Coronary artery (tissue), 2 donors: ENCODE data around the gene GOLGA3.
"Not testable (repeated sequence)": the region's sequence is repeated elsewhere in the genome, so short reads cannot be mapped to it uniquely, and the experiment has no call there.

ENCODE experiments used
- DNase-seq: peaks from one replicate; pipeline ENCODE4 v3.0.0-alpha.2; 2017; ENCODE audit warnings: low spot score
- H3K27ac ChIP-seq, 2 donors: fragments of 200-600 bp; sonication (generic); one replicate each; pipeline ENCODE4 v1.5.1; 2016 to 2019
- H3K4me3 ChIP-seq: fragments of 200-600 bp; sonication (generic); 2 replicates; pipeline ENCODE4 v1.5.1; 2016; ENCODE audit warnings: mild to moderate bottlenecking, moderate library complexity
- CTCF ChIP-seq: fragments of 200-600 bp; sonication (generic); IDR thresholded peaks from one replicate; pipeline ENCODE4 v1.5.1; 2019; ENCODE audit warnings: antibody characterized with exemption

GOLGA3 gene

GRCh38 chr12:132797820-132798570 lies 30.7 kb downstream of the GOLGA3 start:
- Histone ChIP-seq H3K27ac (no peak overlapping the region), H3K4me3 (no peak overlapping the region)
- no peak for DNase-seq
- no peak for TF ChIP-seq CTCF

GRCh38 chr12:132795847-132796246 lies 32.8 kb downstream of the GOLGA3 start:
- Histone ChIP-seq H3K4me3 (no peak overlapping the region), H3K27ac (no peak overlapping the region)
- no peak for TF ChIP-seq CTCF
- no peak for DNase-seq

- not testable (repeated sequence) for H3K27ac ChIP-seq, H3K4me3 ChIP-seq, DNase-seq
Observed at GRCh38 chr12:132791940-132792339, 36.7 kb downstream of the GOLGA3 start.

GRCh38 chr12:132789099-132789471 lies 39.6 kb downstream of the GOLGA3 start:
- DNase-seq: no peak

GRCh38 chr12:132788375-132789098 lies 40.1 kb downstream of the GOLGA3 start:
- H3K4me3 ChIP-seq: no peak overlapping the region
- TF ChIP-seq CTCF: no peak
- no peak overlapping the region for H3K27ac ChIP-seq
- DNase-seq: no peak

More at GRCh38 chr12:132789099-132789471, 39.6 kb downstream of the GOLGA3 start:
- no peak overlapping the region for H3K4me3 ChIP-seq
- no peak overlapping the region for H3K27ac ChIP-seq
- no peak for TF ChIP-seq CTCF

GRCh38 chr12:132787877-132788276 lies 40.8 kb downstream of the GOLGA3 start:
- TF ChIP-seq CTCF: no peak
- no peak for DNase-seq
- H3K4me3 ChIP-seq: no peak overlapping the region
- H3K27ac ChIP-seq: no peak overlapping the region

GRCh38 chr12:132786192-132786591 lies 42.5 kb downstream of the GOLGA3 start:
- no peak for DNase-seq
- no peak for TF ChIP-seq CTCF
- Histone ChIP-seq H3K4me3 (no peak overlapping the region), H3K27ac (no peak overlapping the region)
